ENCODE results near the gene RIF1. TPM values are rescaled to one million over a fixed set of nuclear protein-coding genes. Genes with fewer than 3 reads are reported as not detected.

RIF1 gene
- total RNA-seq, 1 experiment from 2014 or later, result 47.3 TPM

- peaks cover 9% of the 10 kb centered on the region for H3K4me1 Mint-ChIP-seq (ENCODE audit: insufficient read depth, unreplicated experiment)
- no TSS peak for BruUV-seq (replicated peaks)
- H3K36me3 Mint-ChIP-seq (ENCODE audit: insufficient read depth, unreplicated experiment), result peaks cover 6% of the 10 kb centered on the region
- no peak for DNase-seq (ENCODE audit: unreplicated experiment)
- intact Hi-C loops (cut with micrococcal nuclease), result no loop called here
- ChIA-PET POLR2A (interaction anchor here (0.6 to 0.8 kb wide), 2 partner anchors 13 to 1038 kb away, joined by 3 read pairs; no protein-coding TSS in a partner anchor), CTCF (interaction anchor here (0.7 kb wide), 1 partner anchor 11 kb away, joined by 3 read pairs; no protein-coding TSS in a partner anchor)
- H3K27ac Mint-ChIP-seq (ENCODE audit: low read depth, unreplicated experiment), result no peak overlapping the region
- TF ChIP-seq, protein P1, sequence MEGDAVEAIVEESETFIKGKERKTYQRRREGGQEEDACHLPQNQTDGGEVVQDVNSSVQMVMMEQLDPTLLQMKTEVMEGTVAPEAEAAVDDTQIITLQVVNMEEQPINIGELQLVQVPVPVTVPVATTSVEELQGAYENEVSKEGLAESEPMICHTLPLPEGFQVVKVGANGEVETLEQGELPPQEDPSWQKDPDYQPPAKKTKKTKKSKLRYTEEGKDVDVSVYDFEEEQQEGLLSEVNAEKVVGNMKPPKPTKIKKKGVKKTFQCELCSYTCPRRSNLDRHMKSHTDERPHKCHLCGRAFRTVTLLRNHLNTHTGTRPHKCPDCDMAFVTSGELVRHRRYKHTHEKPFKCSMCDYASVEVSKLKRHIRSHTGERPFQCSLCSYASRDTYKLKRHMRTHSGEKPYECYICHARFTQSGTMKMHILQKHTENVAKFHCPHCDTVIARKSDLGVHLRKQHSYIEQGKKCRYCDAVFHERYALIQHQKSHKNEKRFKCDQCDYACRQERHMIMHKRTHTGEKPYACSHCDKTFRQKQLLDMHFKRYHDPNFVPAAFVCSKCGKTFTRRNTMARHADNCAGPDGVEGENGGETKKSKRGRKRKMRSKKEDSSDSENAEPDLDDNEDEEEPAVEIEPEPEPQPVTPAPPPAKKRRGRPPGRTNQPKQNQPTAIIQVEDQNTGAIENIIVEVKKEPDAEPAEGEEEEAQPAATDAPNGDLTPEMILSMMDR (IDR thresholded peaks at IDR 0.05; ENCODE audit: unreplicated experiment), result no peak
- no peaks in the 10 kb centered on the region for H3K9me3 Mint-ChIP-seq (ENCODE audit: unreplicated experiment)
- no peaks in the 10 kb centered on the region for H3K27me3 Mint-ChIP-seq (ENCODE audit: insufficient read depth, unreplicated experiment)
- H3K4me3 Mint-ChIP-seq (ENCODE audit: unreplicated experiment), result no peak overlapping the region
Measured at GRCh38 chr2:151367571-151367970, 42.1 kb upstream of the RIF1 start.

DNA sequence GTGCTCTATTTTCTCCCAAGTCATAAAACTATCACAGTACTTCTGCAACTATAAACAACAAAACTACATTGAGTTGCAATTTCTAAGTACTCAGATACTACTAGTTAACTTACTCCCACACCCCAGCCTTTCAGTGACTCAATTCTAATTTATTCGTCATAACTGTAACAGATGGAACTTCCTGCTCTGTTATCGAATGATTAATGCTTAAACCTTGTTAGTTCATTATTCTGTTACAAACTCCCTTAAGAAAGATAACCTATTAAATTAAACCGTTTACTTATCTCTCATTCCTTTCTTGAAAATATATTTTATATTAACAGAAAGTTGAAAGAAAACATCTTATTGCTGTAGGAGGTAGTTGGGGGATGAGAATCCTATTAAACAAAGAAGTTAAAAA, 35.3 kb upstream of the RIF1 start:
- DNase-seq (ENCODE audit: unreplicated experiment), result peak; percentile 39
- TF ChIP-seq, protein P1 (IDR thresholded peaks at IDR 0.05; ENCODE audit: unreplicated experiment), result no peak
- H3K27me3 Mint-ChIP-seq (ENCODE audit: insufficient read depth, unreplicated experiment), result no peaks in the 10 kb centered on the region
- no peaks in the 10 kb centered on the region for H3K9me3 Mint-ChIP-seq (ENCODE audit: unreplicated experiment)
- POLR2A ChIA-PET, result no interaction called here
- intact Hi-C loops (cut with micrococcal nuclease), result no loop called here
- H3K36me3 Mint-ChIP-seq (ENCODE audit: insufficient read depth, unreplicated experiment), result peaks cover 6% of the 10 kb centered on the region
- no peak overlapping the region for H3K4me3 Mint-ChIP-seq (ENCODE audit: unreplicated experiment)
- peak overlapping the region; percentile 44 for H3K27ac Mint-ChIP-seq (ENCODE audit: low read depth, unreplicated experiment)
- BruUV-seq (replicated peaks), result no TSS peak
- CTCF ChIA-PET, result no interaction called here
- peaks cover 9% of the 10 kb centered on the region for H3K4me1 Mint-ChIP-seq (ENCODE audit: insufficient read depth, unreplicated experiment)

DNA sequence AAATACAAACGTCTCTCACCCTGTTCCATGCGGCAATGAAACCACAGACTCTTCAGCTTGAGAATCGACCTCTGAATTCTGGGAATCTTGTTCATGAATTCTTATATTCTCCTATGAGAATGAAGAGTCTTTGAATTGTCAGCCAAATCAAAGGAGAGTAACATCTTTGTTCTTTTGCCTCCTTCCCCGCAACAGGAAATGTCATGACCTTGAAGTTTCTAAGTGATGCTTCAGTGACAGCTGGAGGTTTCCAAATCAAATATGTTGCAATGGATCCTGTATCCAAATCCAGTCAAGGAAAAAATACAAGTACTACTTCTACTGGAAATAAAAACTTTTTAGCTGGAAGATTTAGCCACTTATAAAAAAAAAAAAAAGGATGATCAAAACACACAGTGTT, 30.5 kb upstream of the RIF1 start:
- Mint-ChIP-seq H3K9me3 (ENCODE audit: unreplicated experiment) (no peaks in the 10 kb centered on the region), H3K27ac (ENCODE audit: low read depth, unreplicated experiment) (no peak overlapping the region), H3K36me3 (ENCODE audit: insufficient read depth, unreplicated experiment) (no peaks in the 10 kb centered on the region), H3K4me3 (ENCODE audit: unreplicated experiment) (no peak overlapping the region), H3K27me3 (ENCODE audit: insufficient read depth, unreplicated experiment) (no peaks in the 10 kb centered on the region), H3K4me1 (ENCODE audit: insufficient read depth, unreplicated experiment) (peaks cover 9% of the 10 kb centered on the region)
- BruUV-seq (replicated peaks), result no TSS peak
- ChIA-PET POLR2A (no interaction called here), CTCF (interaction anchor here (0.7 to 1.1 kb wide), 3 partner anchors 9 to 31 kb away, joined by 3 read pairs; no protein-coding TSS in a partner anchor)
- intact Hi-C loops (cut with micrococcal nuclease), result no loop called here
- TF ChIP-seq, protein P1 (IDR thresholded peaks at IDR 0.05; ENCODE audit: unreplicated experiment), result no peak
- peak; percentile 17 for DNase-seq (ENCODE audit: unreplicated experiment)

DNA sequence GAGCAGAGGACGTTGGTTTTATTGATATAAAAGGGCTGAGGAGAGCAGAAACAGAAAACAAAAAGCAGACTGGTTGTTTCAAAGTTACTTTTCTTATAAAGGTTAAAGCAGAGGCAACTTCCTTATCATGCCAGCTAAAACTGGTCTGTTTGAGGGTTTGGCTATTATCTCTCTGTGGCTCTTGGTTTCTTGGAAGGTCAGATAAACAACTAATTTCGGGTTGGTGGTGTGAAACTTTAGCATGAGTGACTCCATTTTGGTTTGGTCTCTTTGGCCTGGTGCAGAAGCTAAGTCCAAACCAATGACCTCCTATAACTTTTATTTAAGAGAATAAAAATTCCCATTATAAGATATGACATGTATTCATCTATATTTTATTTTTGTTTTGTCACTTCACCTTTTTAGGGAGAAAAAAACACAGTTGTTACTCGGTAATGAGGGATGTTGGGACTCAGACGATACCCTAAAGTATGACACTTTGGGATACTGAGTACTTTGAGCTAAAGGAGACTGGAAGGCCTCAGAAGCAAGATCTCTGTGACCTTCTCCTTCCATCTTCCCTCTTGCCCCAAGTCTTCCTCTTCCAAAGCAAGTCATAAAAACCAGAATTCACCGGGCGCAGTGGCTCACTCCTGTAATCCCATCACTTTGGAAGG, 29.0 kb upstream of the RIF1 start:
- ChIA-PET POLR2A (interaction anchor here (0.6 to 1.0 kb wide), 2 partner anchors 13 to 15 kb away, joined by 3 read pairs; no protein-coding TSS in a partner anchor), CTCF (interaction anchor here (0.6 kb wide), 1 partner anchor 219 kb away, joined by 3 read pairs; no protein-coding TSS in a partner anchor)
- Mint-ChIP-seq H3K36me3 (ENCODE audit: insufficient read depth, unreplicated experiment) (no peaks in the 10 kb centered on the region), H3K27ac (ENCODE audit: low read depth, unreplicated experiment) (no peak overlapping the region), H3K4me3 (ENCODE audit: unreplicated experiment) (no peak overlapping the region), H3K9me3 (ENCODE audit: unreplicated experiment) (no peaks in the 10 kb centered on the region), H3K27me3 (ENCODE audit: insufficient read depth, unreplicated experiment) (no peaks in the 10 kb centered on the region), H3K4me1 (ENCODE audit: insufficient read depth, unreplicated experiment) (peaks cover 5% of the 10 kb centered on the region)
- BruUV-seq (replicated peaks), result no TSS peak
- TF ChIP-seq, protein P1 (IDR thresholded peaks at IDR 0.05; ENCODE audit: unreplicated experiment), result no peak
- no peak for DNase-seq (ENCODE audit: unreplicated experiment)
- intact Hi-C loops (cut with micrococcal nuclease), result no loop called here
